GM21423 (cell line): ENCODE data around the gene ONECUT2.
"Not testable (repeated sequence)": the region's sequence is repeated elsewhere in the genome, so short reads cannot be mapped to it uniquely, and the experiment has no call there.

Experiments used
- ATAC-seq: cut with Tn5 transposase; IDR thresholded peaks from one replicate; pipeline ENCODE4 v1.9.1; 2021; ENCODE audit warnings: mild to moderate bottlenecking, moderate library complexity; ENCODE audit not compliant: unreplicated experiment

Gene ONECUT2

DNA sequence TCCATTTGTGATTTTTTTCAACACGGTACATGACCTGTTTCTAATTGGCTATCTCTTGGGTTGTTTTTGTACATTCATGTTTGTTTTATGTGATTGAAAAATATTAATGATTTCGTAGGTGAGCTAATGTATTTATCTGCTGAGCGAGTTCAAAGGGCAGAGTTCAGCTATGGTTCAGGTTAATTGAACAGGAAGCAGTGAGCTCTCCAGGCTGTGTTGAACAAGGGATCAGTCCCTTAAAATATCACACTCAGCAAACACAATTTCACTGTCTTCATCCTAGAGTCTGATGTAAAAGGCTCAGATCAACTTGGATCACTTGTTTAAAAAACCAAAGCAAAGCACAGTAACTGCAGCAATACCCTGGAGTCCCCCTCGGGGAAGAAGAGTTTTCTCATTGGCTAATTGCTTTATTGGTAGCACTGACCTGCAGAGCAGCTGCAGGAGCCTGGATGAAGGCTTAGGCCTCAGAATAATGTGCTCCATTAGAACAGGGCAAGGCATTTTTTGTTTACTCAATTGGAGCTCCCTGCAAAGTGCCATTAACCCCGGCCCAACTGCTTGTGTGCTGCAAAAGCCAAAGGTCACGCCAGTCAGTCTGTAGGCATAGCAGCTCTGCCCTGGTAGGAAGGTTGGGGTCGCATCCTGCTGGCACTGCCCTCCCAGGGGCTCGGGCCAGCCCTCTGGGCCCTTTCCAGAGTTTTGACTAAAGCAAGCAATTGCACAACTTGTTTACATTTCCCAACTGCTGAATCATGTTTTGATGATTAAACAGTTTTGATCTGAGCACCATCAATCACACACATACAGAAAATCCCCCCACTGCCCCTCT lies 10.5 kb downstream of the ONECUT2 start:
- ATAC-seq, result no peak

DNA sequence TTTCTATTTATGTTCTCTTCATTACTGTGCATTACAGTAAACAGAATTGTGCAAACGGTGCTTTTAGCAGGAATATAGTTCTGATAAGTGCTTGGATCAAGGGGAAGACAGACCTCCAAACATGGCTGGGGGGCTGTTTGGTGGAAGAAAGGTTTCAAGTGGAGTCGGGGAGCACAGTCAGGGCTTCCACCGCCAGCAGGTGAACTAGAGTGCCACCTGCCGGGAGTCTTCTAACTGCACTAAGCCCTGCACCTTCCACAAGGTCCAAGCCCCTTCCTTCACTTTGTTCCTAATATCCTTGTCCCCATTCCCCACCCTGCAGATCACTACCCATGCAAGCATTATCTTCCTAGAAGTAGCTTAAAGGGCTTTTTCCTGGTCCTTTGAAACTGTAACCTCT lies 11.1 kb downstream of the ONECUT2 start:
- no peak for ATAC-seq

DNA sequence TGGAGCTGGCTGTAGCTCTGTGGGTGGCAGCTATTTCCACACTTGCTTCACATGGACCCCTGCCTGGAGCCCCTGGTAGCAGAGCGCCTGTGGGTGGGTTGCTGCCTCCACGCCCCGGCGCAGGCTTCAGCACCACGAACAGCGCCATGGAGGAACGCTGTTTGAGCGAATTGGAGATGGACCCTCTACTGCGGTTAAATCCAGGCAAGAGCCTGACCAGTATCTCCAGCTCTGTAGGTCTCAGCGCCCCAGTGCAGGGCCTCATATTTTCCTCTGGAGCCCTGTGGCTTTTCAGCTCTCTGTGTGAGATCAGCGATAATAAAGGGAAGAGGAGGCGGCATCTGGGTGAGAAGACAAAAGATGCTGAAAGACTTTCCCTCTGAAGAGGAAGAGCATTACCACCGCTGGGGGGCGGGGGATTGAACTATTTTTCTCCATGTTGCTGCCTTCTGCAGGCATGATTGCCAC lies 12.0 kb downstream of the ONECUT2 start:
- ATAC-seq, result no peak

DNA sequence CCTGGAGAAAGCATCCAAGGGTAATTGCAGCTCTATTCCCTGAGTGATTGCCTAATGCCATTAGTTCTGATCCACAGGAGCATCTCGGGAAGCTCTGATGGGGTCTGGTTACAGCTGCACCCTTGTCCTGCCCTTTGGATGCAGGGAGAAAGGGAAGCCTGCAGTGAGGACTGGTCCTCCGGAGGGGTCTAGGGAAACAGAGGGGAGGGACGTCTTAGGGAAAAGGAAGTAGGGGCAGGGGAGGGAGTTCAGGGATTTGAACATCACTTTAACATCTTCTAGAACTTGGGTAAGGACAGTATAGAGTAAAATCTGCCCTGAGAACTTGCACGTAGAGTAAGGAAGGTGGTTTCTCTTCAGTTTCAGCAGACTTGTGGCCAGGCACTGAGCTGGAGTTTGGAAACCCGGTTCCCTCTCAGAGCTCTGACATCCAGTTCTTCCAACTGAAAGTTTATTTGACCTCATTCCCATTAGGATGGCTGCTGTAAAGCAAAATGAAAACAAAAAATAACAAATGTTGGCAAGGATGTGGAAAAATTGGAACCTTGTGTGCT lies 20.5 kb downstream of the ONECUT2 start:
- no peak for ATAC-seq

DNA sequence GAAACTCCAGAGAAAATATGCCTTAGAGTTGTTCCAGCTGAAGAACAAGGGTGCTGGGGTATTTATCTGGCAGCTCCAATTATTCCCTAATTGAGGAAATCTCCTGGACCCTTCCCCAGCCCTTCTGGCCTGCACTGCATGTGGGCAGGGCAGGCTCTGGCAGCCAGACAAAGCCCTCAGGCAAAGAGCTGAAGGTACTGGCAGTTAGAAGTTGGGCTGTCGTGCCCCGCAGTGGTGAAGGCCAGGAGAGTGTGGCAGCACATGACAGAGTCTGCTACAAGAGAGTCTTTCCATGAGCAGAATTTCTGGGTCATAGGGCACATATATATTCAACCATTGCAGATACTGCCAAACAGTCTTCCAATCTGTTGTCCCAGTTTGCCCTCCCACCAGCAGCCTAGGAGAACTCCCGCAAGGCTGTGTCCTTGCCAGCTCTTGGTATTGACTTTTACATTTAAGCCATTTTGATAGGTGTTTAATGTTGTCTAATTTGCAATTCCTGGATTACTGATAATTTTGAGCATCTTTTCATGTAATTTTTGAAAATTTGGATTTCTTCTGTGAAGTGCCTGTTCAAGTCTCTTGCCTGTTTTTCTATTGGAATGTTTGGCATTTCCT lies 26.6 kb downstream of the ONECUT2 start:
- no peak for ATAC-seq

GRCh38 chr18:57466307-57466706 lies 31.1 kb downstream of the ONECUT2 start:
- ATAC-seq, result no peak

GRCh38 chr18:57466745-57467409 lies 31.7 kb downstream of the ONECUT2 start:
- ATAC-seq, result no peak

GRCh38 chr18:57469884-57470283 lies 34.7 kb downstream of the ONECUT2 start:
- no peak for ATAC-seq

DNA sequence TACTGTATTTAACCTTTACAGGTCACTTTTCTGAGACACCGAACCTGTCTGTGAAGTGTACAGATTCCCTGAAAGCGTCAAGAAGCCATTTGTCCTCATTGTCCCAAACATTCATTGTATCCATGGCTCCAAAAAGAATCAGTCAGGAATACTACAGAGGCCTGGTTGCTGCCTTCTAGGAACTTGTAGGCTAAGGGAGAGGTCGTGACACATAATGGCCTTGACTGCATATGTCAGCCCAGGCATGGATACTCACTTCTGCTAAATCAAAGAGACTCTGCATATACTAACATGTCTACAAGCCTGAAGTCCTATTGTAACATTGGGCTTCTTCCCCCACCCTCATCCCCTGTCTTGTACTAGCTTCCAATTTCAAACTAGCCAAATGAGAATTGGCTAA lies 40.2 kb downstream of the ONECUT2 start:
- ATAC-seq, result no peak

DNA sequence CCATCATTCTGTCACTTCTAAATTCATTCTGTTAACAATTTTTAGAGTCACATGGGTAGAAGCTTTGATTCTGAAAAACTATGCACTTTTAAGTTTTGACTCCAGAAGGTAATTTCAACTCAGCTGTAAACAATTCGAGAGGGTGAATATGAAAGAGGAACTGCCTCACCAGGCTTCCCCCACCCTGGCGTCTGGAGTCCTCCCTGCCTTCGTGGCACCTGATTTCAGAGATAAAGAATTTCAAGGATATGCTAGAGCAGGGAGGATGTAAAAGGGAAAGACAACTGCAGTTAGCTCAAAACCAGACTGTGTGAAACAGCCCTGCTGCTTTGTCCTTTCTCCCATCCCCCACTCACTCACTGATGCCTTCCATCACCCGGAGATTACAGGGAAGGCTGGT lies 40.7 kb downstream of the ONECUT2 start:
- ATAC-seq, result no peak

- no peak for ATAC-seq
Observed at GRCh38 chr18:57480733-57481132, 45.6 kb downstream of the ONECUT2 start.

DNA sequence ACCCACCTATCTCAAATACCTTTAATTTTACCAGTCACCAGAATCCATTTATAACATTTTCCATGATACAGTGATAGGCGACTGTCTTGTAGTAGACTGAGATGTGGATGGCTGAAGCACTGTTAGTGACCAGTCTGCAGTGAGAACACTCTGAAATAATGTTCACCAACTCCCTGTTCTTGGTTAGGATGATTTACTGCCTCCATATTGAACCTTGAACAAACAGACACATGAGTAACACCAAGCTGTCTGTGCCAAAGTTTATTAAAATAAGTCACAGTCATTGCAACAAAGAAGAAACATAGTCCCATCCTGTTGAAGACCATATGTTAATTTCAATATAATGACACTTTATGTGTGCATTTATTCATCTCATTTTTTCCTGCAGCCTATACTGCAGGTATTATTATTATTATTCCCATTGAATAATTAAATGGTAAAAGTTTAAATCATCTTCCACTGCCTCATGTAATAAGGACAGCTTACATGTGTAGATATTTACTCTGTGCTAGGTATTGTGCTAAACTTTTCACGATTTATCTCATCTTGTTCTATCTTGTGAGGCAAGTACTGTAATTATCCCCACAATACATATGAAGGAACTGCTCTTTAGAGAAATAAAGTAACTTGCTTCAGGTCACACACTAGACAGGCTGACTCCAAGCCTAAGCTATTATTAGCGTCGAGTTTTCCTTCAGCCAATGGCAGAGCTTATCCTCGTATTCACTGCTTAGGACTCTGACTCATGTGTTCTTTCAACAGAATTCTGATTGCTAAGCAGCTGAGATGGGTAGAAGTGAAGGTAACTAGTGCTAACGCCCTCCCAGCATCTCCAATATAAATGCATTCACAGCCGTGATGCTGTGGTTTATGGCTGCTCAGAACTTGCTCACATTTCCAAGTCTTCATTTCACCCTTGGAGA lies 62.5 kb downstream of the ONECUT2 start:
- ATAC-seq, result no peak

GRCh38 chr18:57498682-57499256 lies 63.6 kb downstream of the ONECUT2 start:
- no peak for ATAC-seq

DNA sequence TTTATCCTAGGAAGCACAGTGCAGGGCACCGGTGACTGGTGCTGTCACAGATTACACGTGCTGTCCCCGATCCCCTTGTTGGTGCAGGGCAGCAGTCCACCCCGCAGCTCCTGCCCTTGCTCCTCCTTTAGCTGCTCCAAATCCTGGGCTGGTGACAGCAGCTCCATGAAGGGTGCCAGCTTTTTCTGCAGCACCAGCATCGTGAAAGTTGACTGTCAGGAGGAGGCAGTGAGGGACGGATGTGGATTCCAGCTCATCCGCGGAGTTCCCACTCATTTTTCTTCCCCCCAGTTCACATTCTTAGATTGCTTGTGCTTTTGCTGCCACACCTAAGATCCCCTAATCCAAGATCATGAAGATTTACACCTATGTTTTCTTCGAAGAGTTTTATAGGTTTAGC lies 67.5 kb downstream of the ONECUT2 start:
- no peak for ATAC-seq

DNA sequence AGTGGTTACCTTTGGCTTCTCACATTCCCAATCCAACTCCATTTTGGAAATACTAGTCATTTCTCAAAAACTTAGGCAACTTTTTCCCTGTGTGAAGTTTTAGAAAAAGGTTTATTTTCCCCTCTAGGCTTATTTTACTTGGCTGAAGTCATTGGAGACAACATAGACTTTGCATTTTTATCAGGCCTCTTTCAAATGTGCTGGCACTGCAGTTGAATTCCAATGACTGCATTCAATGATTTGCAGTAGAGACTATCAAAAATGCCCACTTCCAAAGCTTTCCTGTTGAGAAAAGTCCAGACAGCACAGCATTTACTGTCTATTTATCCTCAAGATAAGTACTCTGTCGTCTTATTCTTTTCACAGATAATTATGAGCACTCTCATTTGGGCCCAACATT lies 70.1 kb downstream of the ONECUT2 start:
- ATAC-seq, result no peak

DNA sequence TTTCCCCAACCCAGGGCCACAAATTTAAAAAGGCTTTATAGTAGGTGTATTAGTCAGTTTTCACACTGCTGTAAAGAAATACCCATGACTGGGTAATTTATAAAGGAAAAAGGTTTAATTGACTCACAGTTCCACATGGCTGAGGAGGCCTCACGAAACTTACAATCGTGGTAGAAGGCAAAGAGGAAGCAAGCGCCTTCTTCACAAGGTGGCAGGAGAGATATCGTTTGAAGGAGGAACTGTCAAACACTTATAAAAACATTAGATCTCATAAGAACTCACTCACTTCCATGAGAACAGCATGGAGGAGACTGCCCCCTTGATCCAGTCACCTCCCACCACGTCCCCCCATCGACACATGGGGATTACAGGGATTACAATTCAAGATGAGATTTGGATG lies 80.9 kb downstream of the ONECUT2 start:
- ATAC-seq, result no peak

DNA sequence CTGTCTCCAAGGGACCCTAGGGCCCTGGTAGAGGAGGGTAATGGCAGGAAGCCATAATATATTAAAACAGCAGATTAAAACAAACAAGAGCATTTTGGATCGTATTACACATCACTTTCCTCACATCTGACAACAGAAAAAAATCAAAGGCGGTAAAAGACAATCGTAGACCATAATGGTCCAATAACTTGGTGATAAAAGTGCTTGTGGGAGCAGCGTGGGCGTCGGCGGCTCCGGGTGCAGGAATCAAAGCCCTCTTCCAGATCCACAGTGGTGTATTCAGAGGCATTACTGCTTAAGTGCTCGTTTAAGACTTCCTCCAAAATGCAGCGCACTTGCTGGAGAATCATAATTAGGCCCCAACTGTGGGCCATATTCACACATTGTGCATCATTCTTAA lies 83.4 kb downstream of the ONECUT2 start:
- ATAC-seq, result no peak

DNA sequence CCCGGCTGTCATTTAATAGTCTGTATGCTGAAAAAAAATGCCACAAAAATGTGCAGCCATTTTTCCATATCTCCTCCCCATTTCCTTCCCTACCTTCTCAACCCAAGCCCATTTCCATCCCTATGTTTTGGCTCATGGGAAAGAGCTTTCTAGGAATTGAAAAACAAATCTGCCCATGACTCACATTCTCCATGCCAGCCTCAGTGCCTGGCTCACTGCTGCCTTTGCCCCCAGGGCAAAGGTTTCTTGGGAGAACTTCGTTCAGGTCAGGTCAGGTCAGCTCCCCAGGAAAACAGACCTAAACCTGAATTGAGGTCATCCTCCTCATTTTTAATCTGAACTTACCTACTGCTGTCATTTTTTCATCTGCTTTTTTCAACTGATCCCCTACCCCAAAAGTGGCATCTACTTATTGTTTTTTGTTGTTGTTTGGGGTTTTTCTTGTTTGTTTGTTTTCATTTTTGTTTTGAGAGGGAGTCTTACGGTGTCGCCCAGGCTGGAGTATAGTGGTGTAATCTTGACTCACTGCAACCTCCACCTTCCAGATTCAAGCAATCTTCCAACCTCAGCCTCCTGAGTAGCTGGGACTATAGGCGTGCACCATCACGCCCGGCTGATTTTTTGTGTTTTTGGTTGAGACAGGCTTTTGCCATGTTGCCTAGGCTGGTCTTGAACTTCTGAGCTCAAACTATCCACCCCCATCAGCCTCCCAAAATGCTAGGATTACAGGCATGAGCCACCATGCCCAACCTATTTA lies 84.7 kb downstream of the ONECUT2 start:
- no peak for ATAC-seq

DNA sequence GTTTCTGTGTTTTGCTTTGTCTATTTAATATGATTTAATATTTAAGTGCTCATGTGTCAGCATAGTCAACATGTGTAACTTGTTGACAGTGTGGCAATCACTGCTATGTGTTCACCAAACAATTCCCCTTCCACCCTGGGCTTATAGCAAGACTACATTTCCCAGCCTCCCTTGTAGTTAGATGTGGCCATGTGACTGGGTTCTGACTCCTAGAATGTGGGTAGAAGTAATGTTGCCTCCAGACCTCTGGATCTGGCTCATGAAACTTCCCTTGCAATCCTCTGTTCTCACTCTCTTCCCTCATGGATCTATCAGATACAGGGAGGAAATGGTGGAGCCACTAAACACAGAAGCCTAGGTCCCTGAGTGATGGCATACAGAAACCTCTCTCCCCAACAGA lies 87.2 kb downstream of the ONECUT2 start:
- ATAC-seq, result not testable (repeated sequence)
